Measurements from ENCODE around the gene TANK. TPM values are rescaled to one million over a fixed set of nuclear protein-coding genes. Genes with fewer than 3 reads are reported as not detected.

Gene TANK
- total and polyA plus RNA-seq, 2 donors (not counting 1 experiment from before 2014, with no cell fraction given) = 96.4 to 104 TPM

GRCh38 chr2:161250864-161251436 lies 90.7 kb downstream of the TANK start:
- DNase-seq (ENCODE audit: low read depth in 2 of 2) = peak; percentile 42 to 44
- Histone ChIP-seq H3K9me3 (ENCODE audit: control insufficient read depth, insufficient read depth, low read depth, low read length) (no peaks in the 10 kb centered on the region), H3K27me3 (ENCODE audit: control insufficient read depth, insufficient read depth, low read length) (peaks cover 2% of the 10 kb centered on the region), H3K4me2 (ENCODE audit: extremely low read depth, insufficient read depth, low read length) (no peak overlapping the region), H3K79me2 (ENCODE audit: control insufficient read depth, insufficient read depth, low read length) (no peaks in the 10 kb centered on the region), H3K9ac (ENCODE audit: insufficient read depth, low read length) (no peak overlapping the region), H3K4me3 (replicated peaks in 1 of 4; ENCODE audit: control extremely low read depth in 1 of 4, insufficient read depth in 1 of 4, low read depth in 3 of 4, low read length in 4 of 4) (no peak overlapping the region), H2AFZ (ENCODE audit: low read length) (no peak overlapping the region), H3K36me3 (ENCODE audit: control insufficient read depth, insufficient read depth, low read length) (no peaks in the 10 kb centered on the region), H4K20me1 (ENCODE audit: control insufficient read depth, extremely low read depth, insufficient read depth, low read length) (no peaks in the 10 kb centered on the region), H3K4me1 (ENCODE audit: control insufficient read depth, extremely low read depth, insufficient read depth, low read length) (no peaks in the 10 kb centered on the region), H3K27ac (ENCODE audit: insufficient read depth, low read length) (no peak overlapping the region)
- TF ChIP-seq EZH2 (IDR thresholded peaks at IDR 0.05; ENCODE audit: low read length, missing control alignments) (no peak), CTCF (conservative IDR thresholded peaks at IDR 0.05 in 1 of 2, IDR thresholded peaks at IDR 0.05 in 1 of 2; ENCODE audit: low read depth in 1 of 2, low read length in 2 of 2) (peak; percentile 49 to 70)

- Histone ChIP-seq H3K4me3 (replicated peaks in 1 of 4; ENCODE audit: control extremely low read depth in 1 of 4, insufficient read depth in 1 of 4, low read depth in 3 of 4, low read length in 4 of 4) (no peak overlapping the region), H3K4me2 (ENCODE audit: extremely low read depth, insufficient read depth, low read length) (no peak overlapping the region), H2AFZ (ENCODE audit: low read length) (peak overlapping the region; percentile 8), H4K20me1 (ENCODE audit: control insufficient read depth, extremely low read depth, insufficient read depth, low read length) (no peaks in the 10 kb centered on the region), H3K9ac (ENCODE audit: insufficient read depth, low read length) (no peak overlapping the region), H3K27me3 (ENCODE audit: control insufficient read depth, insufficient read depth, low read length) (no peaks in the 10 kb centered on the region), H3K9me3 (ENCODE audit: control insufficient read depth, insufficient read depth, low read depth, low read length) (no peaks in the 10 kb centered on the region), H3K27ac (ENCODE audit: insufficient read depth, low read length) (no peak overlapping the region), H3K36me3 (ENCODE audit: control insufficient read depth, insufficient read depth, low read length) (no peaks in the 10 kb centered on the region), H3K4me1 (ENCODE audit: control insufficient read depth, extremely low read depth, insufficient read depth, low read length) (no peaks in the 10 kb centered on the region), H3K79me2 (ENCODE audit: control insufficient read depth, insufficient read depth, low read length) (no peaks in the 10 kb centered on the region)
- TF ChIP-seq EZH2 (IDR thresholded peaks at IDR 0.05; ENCODE audit: low read length, missing control alignments) (no peak), CTCF (conservative IDR thresholded peaks at IDR 0.05 in 1 of 2, IDR thresholded peaks at IDR 0.05 in 1 of 2; ENCODE audit: low read depth in 1 of 2, low read length in 2 of 2) (no peak)
- DNase-seq (ENCODE audit: low read depth in 2 of 2) = no peak
Measured at GRCh38 chr2:161257123-161257952, 97.1 kb downstream of the TANK start.

DNA sequence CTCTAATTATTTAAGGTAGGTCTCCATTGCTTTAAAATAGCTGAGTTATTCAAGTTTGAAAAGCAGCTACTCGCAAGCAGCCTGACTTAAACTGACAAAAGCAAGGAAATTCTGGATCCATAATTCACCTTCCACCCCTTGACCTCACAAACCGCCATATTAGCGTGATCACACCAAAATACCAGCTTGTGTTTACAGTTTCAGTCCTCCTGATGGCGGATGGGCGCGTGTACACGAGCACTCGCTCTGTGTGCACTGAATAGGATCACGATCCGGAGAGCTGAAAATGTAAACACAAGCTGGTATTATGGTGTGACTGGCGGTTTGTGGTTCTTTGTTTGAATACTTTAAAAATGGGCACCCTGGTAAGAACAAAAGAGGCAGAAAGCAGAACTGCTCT lies 105.6 kb downstream of the TANK start:
- Histone ChIP-seq H4K20me1 (ENCODE audit: control insufficient read depth, extremely low read depth, insufficient read depth, low read length) (no peaks in the 10 kb centered on the region), H3K79me2 (ENCODE audit: control insufficient read depth, insufficient read depth, low read length) (no peaks in the 10 kb centered on the region), H2AFZ (ENCODE audit: low read length) (no peak overlapping the region), H3K9ac (ENCODE audit: insufficient read depth, low read length) (no peak overlapping the region), H3K4me3 (replicated peaks in 1 of 4; ENCODE audit: control extremely low read depth in 1 of 4, insufficient read depth in 1 of 4, low read depth in 3 of 4, low read length in 4 of 4) (no peak overlapping the region), H3K27ac (ENCODE audit: insufficient read depth, low read length) (no peak overlapping the region), H3K36me3 (ENCODE audit: control insufficient read depth, insufficient read depth, low read length) (no peaks in the 10 kb centered on the region), H3K27me3 (ENCODE audit: control insufficient read depth, insufficient read depth, low read length) (no peaks in the 10 kb centered on the region), H3K9me3 (ENCODE audit: control insufficient read depth, insufficient read depth, low read depth, low read length) (no peaks in the 10 kb centered on the region), H3K4me1 (ENCODE audit: control insufficient read depth, extremely low read depth, insufficient read depth, low read length) (no peaks in the 10 kb centered on the region), H3K4me2 (ENCODE audit: extremely low read depth, insufficient read depth, low read length) (no peak overlapping the region)
- no peak for TF ChIP-seq CTCF (conservative IDR thresholded peaks at IDR 0.05 in 1 of 2, IDR thresholded peaks at IDR 0.05 in 1 of 2; ENCODE audit: low read depth in 1 of 2, low read length in 2 of 2)
- no peak for TF ChIP-seq EZH2 (IDR thresholded peaks at IDR 0.05; ENCODE audit: low read length, missing control alignments)
- DNase-seq (ENCODE audit: low read depth in 2 of 2) = no peak

Measured in fibroblast of lung (primary cell).